Ishikawa (cell line): Measurements from ENCODE around the gene TINAGL1.
A peak's percentile ranks its signal among the peaks of the same experiment; 100 is the strongest.

Source experiments
- CEBPB ChIP-seq: IDR thresholded peaks from 2 replicates; pipeline ENCODE4 v1.6.1; 2012
- CREB1 ChIP-seq: IDR thresholded peaks from 2 replicates; pipeline ENCODE4 v1.6.1; 2012; ENCODE audit warnings: low read depth
- EGR1 ChIP-seq: IDR thresholded peaks from 2 replicates; pipeline ENCODE4 v1.6.1; 2012
- EP300 ChIP-seq: IDR thresholded peaks from 2 replicates; pipeline ENCODE4 v1.6.1; 2012; ENCODE audit warnings: borderline replicate concordance
- FOXM1 ChIP-seq: IDR thresholded peaks from 2 replicates; pipeline ENCODE4 v1.6.1; 2012; ENCODE audit warnings: low read depth, borderline replicate concordance
- MAX ChIP-seq: IDR thresholded peaks from 2 replicates; pipeline ENCODE4 v1.6.1; 2012
- NFIC ChIP-seq: IDR thresholded peaks from 2 replicates; pipeline ENCODE4 v1.6.1; 2012
- RAD21 ChIP-seq: IDR thresholded peaks from 2 replicates; pipeline ENCODE4 v1.6.1; 2012; ENCODE audit warnings: low read depth
- REST ChIP-seq: IDR thresholded peaks from 2 replicates; pipeline ENCODE4 v1.6.1; 2012; ENCODE audit warnings: low read depth, mild to moderate bottlenecking
- TAF1 ChIP-seq: IDR thresholded peaks from 2 replicates; pipeline ENCODE4 v1.6.1; 2012; ENCODE audit warnings: low read depth, mild to moderate bottlenecking
- TCF12 ChIP-seq: IDR thresholded peaks from 2 replicates; pipeline ENCODE4 v1.6.1; 2012; ENCODE audit warnings: low read depth
- TEAD4 ChIP-seq: IDR thresholded peaks from 2 replicates; pipeline ENCODE4 v1.6.1; 2012
- USF1 ChIP-seq: IDR thresholded peaks from 2 replicates; pipeline ENCODE4 v1.6.1; 2012
- YY1 ChIP-seq: IDR thresholded peaks from 2 replicates; pipeline ENCODE4 v1.6.1; 2012; ENCODE audit warnings: low read depth
- ZBTB7A ChIP-seq: IDR thresholded peaks from 2 replicates; pipeline ENCODE4 v1.6.1; 2012; ENCODE audit warnings: low read depth

TINAGL1 gene

GRCh38 chr1:31593136-31593665, 16.9 kb downstream of the TINAGL1 start:
- TF ChIP-seq CREB1, result no peak
- TF ChIP-seq NFIC, result no peak
- TF ChIP-seq RAD21, result no peak
- TF ChIP-seq USF1, result no peak
- TF ChIP-seq EP300, result no peak

GRCh38 chr1:31593770-31594632, 17.7 kb downstream of the TINAGL1 start:
- TF ChIP-seq REST, result no peak
- TF ChIP-seq RAD21, result peak; percentile 94
- no peak for TF ChIP-seq EGR1
- TF ChIP-seq NFIC, result no peak
- TF ChIP-seq ZBTB7A, result no peak
- no peak for TF ChIP-seq EP300

GRCh38 chr1:31595836-31596736, 19.8 kb downstream of the TINAGL1 start:
- TF ChIP-seq ZBTB7A (no peak), TAF1 (no peak), CREB1 (no peak), RAD21 (no peak), FOXM1 (no peak), TCF12 (no peak), TEAD4 (no peak), EGR1 (no peak), CEBPB (no peak), MAX (no peak), REST (no peak), YY1 (no peak), NFIC (no peak)

GRCh38 chr1:31596737-31597097, 20.4 kb downstream of the TINAGL1 start:
- TF ChIP-seq NFIC, result no peak
- no peak for TF ChIP-seq TAF1
- no peak for TF ChIP-seq EGR1
- no peak for TF ChIP-seq TEAD4
- no peak for TF ChIP-seq RAD21
- no peak for TF ChIP-seq REST
- TF ChIP-seq ZBTB7A, result no peak
- no peak for TF ChIP-seq CEBPB
- no peak for TF ChIP-seq CREB1
- no peak for TF ChIP-seq YY1
- TF ChIP-seq EP300, result no peak

- TF ChIP-seq TEAD4 (no peak), EGR1 (no peak), EP300 (no peak), REST (no peak), YY1 (no peak), RAD21 (no peak), CEBPB (no peak), CREB1 (no peak), FOXM1 (no peak), TCF12 (no peak), ZBTB7A (no peak), NFIC (no peak), TAF1 (no peak), USF1 (no peak), MAX (no peak)
Observed at GRCh38 chr1:31598980-31599379, 22.7 kb downstream of the TINAGL1 start.
